ENCODE measurements around the gene DNMT1. TPM values are rescaled to one million over a fixed set of nuclear protein-coding genes. Genes with fewer than 3 reads are reported as not detected.
A peak's percentile ranks its signal among the peaks of the same experiment; 100 is the strongest.

DNMT1 gene
- total RNA-seq, 1 donor from 2014 or later: 333 TPM

- H3K4me1 Mint-ChIP-seq: peaks cover 9% of the 10 kb centered on the region
- peaks cover 9% of the 10 kb centered on the region for H3K36me3 Mint-ChIP-seq (ENCODE audit: low read depth)
- no peaks in the 10 kb centered on the region for H3K9me3 Mint-ChIP-seq
- H3K27me3 Mint-ChIP-seq (ENCODE audit: low read depth): peaks cover 9% of the 10 kb centered on the region
- no peak for TF ChIP-seq CTCF (conservative IDR thresholded peaks at IDR 0.05)
- H3K27ac Mint-ChIP-seq (ENCODE audit: unreplicated experiment): no peak overlapping the region
- DNase-seq (ENCODE audit: low read depth, low spot score): no peak
- H3K4me3 Mint-ChIP-seq: peak overlapping the region; percentile 79
Observed at GRCh38 chr19:10110972-10111317, 83.8 kb downstream of the DNMT1 start.

- TF ChIP-seq CTCF (conservative IDR thresholded peaks at IDR 0.05): no peak
- H3K27ac Mint-ChIP-seq (ENCODE audit: unreplicated experiment): no peak overlapping the region
- no peak for DNase-seq (ENCODE audit: low read depth, low spot score)
- H3K4me1 Mint-ChIP-seq: peaks cover 9% of the 10 kb centered on the region
- H3K9me3 Mint-ChIP-seq: no peaks in the 10 kb centered on the region
- H3K36me3 Mint-ChIP-seq (ENCODE audit: low read depth): peaks cover 9% of the 10 kb centered on the region
- H3K4me3 Mint-ChIP-seq: peak overlapping the region; percentile 51
- H3K27me3 Mint-ChIP-seq (ENCODE audit: low read depth): peaks cover 7% of the 10 kb centered on the region
Observed at GRCh38 chr19:10110076-10110971, 84.4 kb downstream of the DNMT1 start.

- H3K27me3 Mint-ChIP-seq (ENCODE audit: low read depth): peaks cover 2% of the 10 kb centered on the region
- H3K36me3 Mint-ChIP-seq (ENCODE audit: low read depth): peaks cover 9% of the 10 kb centered on the region
- H3K4me1 Mint-ChIP-seq: peaks cover 9% of the 10 kb centered on the region
- no peak for DNase-seq (ENCODE audit: low read depth, low spot score)
- no peak overlapping the region for H3K27ac Mint-ChIP-seq (ENCODE audit: unreplicated experiment)
- no peaks in the 10 kb centered on the region for H3K9me3 Mint-ChIP-seq
- H3K4me3 Mint-ChIP-seq: peak overlapping the region; percentile 91
- no peak for TF ChIP-seq CTCF (conservative IDR thresholded peaks at IDR 0.05)
Observed at GRCh38 chr19:10109528-10109927, 85.2 kb downstream of the DNMT1 start.

GRCh38 chr19:10107817-10108367 is 86.9 kb downstream of the DNMT1 start:
- peaks cover 9% of the 10 kb centered on the region for H3K36me3 Mint-ChIP-seq (ENCODE audit: low read depth)
- TF ChIP-seq CTCF (conservative IDR thresholded peaks at IDR 0.05): no peak
- no peak for DNase-seq (ENCODE audit: low read depth, low spot score)
- peaks cover 9% of the 10 kb centered on the region for H3K4me1 Mint-ChIP-seq
- no peak overlapping the region for H3K27ac Mint-ChIP-seq (ENCODE audit: unreplicated experiment)
- H3K27me3 Mint-ChIP-seq (ENCODE audit: low read depth): no peaks in the 10 kb centered on the region
- peak overlapping the region; percentile 91 for H3K4me3 Mint-ChIP-seq
- no peaks in the 10 kb centered on the region for H3K9me3 Mint-ChIP-seq

- Mint-ChIP-seq H3K27me3 (ENCODE audit: low read depth) (no peaks in the 10 kb centered on the region), H3K4me3 (peak overlapping the region; percentile 91), H3K9me3 (no peaks in the 10 kb centered on the region), H3K4me1 (peaks cover 9% of the 10 kb centered on the region), H3K36me3 (ENCODE audit: low read depth) (peaks cover 9% of the 10 kb centered on the region), H3K27ac (ENCODE audit: unreplicated experiment) (peak overlapping the region; percentile 83)
- DNase-seq (ENCODE audit: low read depth, low spot score): no peak
- TF ChIP-seq CTCF (conservative IDR thresholded peaks at IDR 0.05): no peak
Observed at GRCh38 chr19:10107254-10107653, 87.5 kb downstream of the DNMT1 start.

All from neural crest cell (in vitro differentiated cells).